Smooth muscle cell (in vitro differentiated cells): ENCODE data around the gene TM4SF18. TPM values are rescaled to one million over a fixed set of nuclear protein-coding genes. Genes with fewer than 3 reads are reported as not detected.

Experiments
- DNase-seq: peaks from one replicate; lab custom pipeline; 2025; ENCODE audit not compliant: unreplicated experiment; lab: John Stamatoyannopoulos, UW
- H2AFZ ChIP-seq: fragments of 200-600 bp; sonication (generic); 2 replicates; pipeline ENCODE4 v1.6.0; 2016; ENCODE audit warnings: antibody characterized with exemption, low read depth, mild to moderate bottlenecking
- H3F3A ChIP-seq: fragments of 200-600 bp; sonication (generic); 2 replicates; pipeline ENCODE4 v1.6.0; 2017; ENCODE audit warnings: antibody characterized with exemption, low read depth
- H3K27ac ChIP-seq: fragments of 200-600 bp; sonication (generic); 2 replicates; pipeline ENCODE4 v1.5.1; 2016; ENCODE audit warnings: low read depth, mild to moderate bottlenecking
- H3K27me3 ChIP-seq: fragments of 200-600 bp; sonication (generic); 2 replicates; pipeline ENCODE4 v1.6.1; 2016; ENCODE audit warnings: low read depth, mild to moderate bottlenecking
- H3K36me3 ChIP-seq: fragments of 200-600 bp; sonication (generic); 2 replicates; pipeline ENCODE4 v1.5.1; 2016; ENCODE audit warnings: low read depth
- H3K4me1 ChIP-seq: fragments of 200-600 bp; sonication (generic); 2 replicates; pipeline ENCODE4 v1.5.1; 2016; ENCODE audit warnings: low read depth
- H3K4me2 ChIP-seq: fragments of 200-600 bp; sonication (generic); 2 replicates; pipeline ENCODE4 v1.6.0; 2016; ENCODE audit warnings: mild to moderate bottlenecking
- H3K4me3 ChIP-seq: fragments of 200-600 bp; sonication (generic); 2 replicates; pipeline ENCODE4 v1.5.1; 2016; ENCODE audit warnings: mild to moderate bottlenecking
- H3K79me2 ChIP-seq: fragments of 200-600 bp; sonication (generic); 2 replicates; pipeline ENCODE4 v1.6.0; 2016; ENCODE audit warnings: low read depth, mild to moderate bottlenecking
- H3K9ac ChIP-seq: fragments of 200-600 bp; sonication (generic); 2 replicates; pipeline ENCODE4 v1.6.0; 2016; ENCODE audit warnings: low read depth
- H3K9me3 ChIP-seq: fragments of 200-600 bp; sonication (generic); replicated peaks from 2 replicates; pipeline ENCODE4 v1.5.1; 2016; ENCODE audit warnings: low read depth
- H4K20me1 ChIP-seq: fragments of 200-600 bp; sonication (generic); 2 replicates; pipeline ENCODE4 v1.6.0; 2016; ENCODE audit warnings: low read depth
- CTCF ChIP-seq: fragments of 200-600 bp; sonication (generic); IDR thresholded peaks from 2 replicates; pipeline ENCODE4 v1.5.1; 2017; ENCODE audit warnings: borderline replicate concordance, mild to moderate bottlenecking, antibody characterized with exemption; ENCODE audit not compliant: insufficient read depth, poor library complexity, severe bottlenecking
- whole genome bisulfite sequencing: methylation state at CpG from one replicate; pipeline ENCODE4 v1.1.7; 2016; ENCODE audit warnings: low lambda C conversion rate; 5-methylcytosine and 5-hydroxymethylcytosine counted together
- polyA plus RNA-seq: library from polyadenylated mRNA; unstranded; fragments of >200 nt; fragmentation: Nextera tagmentation; extraction: Ambion mirVana; gene quantifications from 2 replicates; pipeline ENCODE4 v1.2.1, GENCODE V29; 2016
- total RNA-seq: library from RNA; depleted of rRNA; stranded (reverse); fragments of >200 nt; gene quantifications from 2 replicates; pipeline ENCODE4 v1.2.3, GENCODE V29; 2014

The TM4SF18 gene
- total and polyA plus RNA-seq, 2 experiments from 2014 or later, result 0.37 to 0.40 TPM

GRCh38 chr3:149371723-149372114 lies 38.3 kb upstream of the TM4SF18 start:
- Histone ChIP-seq H3K4me1 (peaks cover 29% of the 10 kb centered on the region), H3K4me3 (no peak overlapping the region), H3K9ac (peak overlapping the region; percentile 4), H3F3A (peaks cover 7% of the 10 kb centered on the region), H3K4me2 (peak overlapping the region; percentile 72), H2AFZ (no peak overlapping the region), H3K27me3 (no peaks in the 10 kb centered on the region), H3K36me3 (no peaks in the 10 kb centered on the region), H3K27ac (peak overlapping the region; percentile 75), H3K9me3 (no peaks in the 10 kb centered on the region), H3K79me2 (no peaks in the 10 kb centered on the region), H4K20me1 (no peaks in the 10 kb centered on the region)
- WGBS, result 81% methylated on average over 2 of the region's 2 CpGs
- DNase-seq, result no peak
- no peak for TF ChIP-seq CTCF

- WGBS, result 54% methylated on average over 7 of the region's 7 CpGs
- Histone ChIP-seq H3K36me3 (no peaks in the 10 kb centered on the region), H3F3A (peaks cover 7% of the 10 kb centered on the region), H3K27me3 (no peaks in the 10 kb centered on the region), H3K9me3 (no peaks in the 10 kb centered on the region), H3K79me2 (no peaks in the 10 kb centered on the region), H3K4me1 (peaks cover 27% of the 10 kb centered on the region), H3K9ac (peak overlapping the region; percentile 4), H3K4me3 (no peak overlapping the region), H3K27ac (peak overlapping the region; percentile 75), H4K20me1 (no peaks in the 10 kb centered on the region), H2AFZ (no peak overlapping the region), H3K4me2 (peak overlapping the region; percentile 72)
- TF ChIP-seq CTCF, result no peak
- DNase-seq, result no peak
Measured at GRCh38 chr3:149371001-149371722, 37.7 kb upstream of the TM4SF18 start.

GRCh38 chr3:149369991-149370866 lies 36.8 kb upstream of the TM4SF18 start:
- Histone ChIP-seq H3K4me3 (no peak overlapping the region), H3F3A (peaks cover 7% of the 10 kb centered on the region), H3K4me2 (peak overlapping the region; percentile 72), H3K4me1 (peaks cover 27% of the 10 kb centered on the region), H3K79me2 (no peaks in the 10 kb centered on the region), H3K9ac (no peak overlapping the region), H3K9me3 (no peaks in the 10 kb centered on the region), H4K20me1 (no peaks in the 10 kb centered on the region), H2AFZ (peak overlapping the region; percentile 8), H3K36me3 (no peaks in the 10 kb centered on the region), H3K27ac (peak overlapping the region; percentile 75), H3K27me3 (no peaks in the 10 kb centered on the region)
- 45% methylated on average over 3 of the region's 3 CpGs for WGBS
- TF ChIP-seq CTCF, result no peak
- no peak for DNase-seq
